ENCODE data around the gene CMKLR1.

GRCh38 chr12:108379823-108380222, 40.7 kb upstream of the CMKLR1 start:
- no peak for TF ChIP-seq RAD21 (IDR thresholded peaks at IDR 0.05)
- TF ChIP-seq CTCF (IDR thresholded peaks at IDR 0.05; ENCODE audit: low read depth, low read length, missing input control) = no peak
- TF ChIP-seq MAX (IDR thresholded peaks at IDR 0.05) = no peak
- no peak for TF ChIP-seq JUND (IDR thresholded peaks at IDR 0.05)
- no peak for TF ChIP-seq GABPA (IDR thresholded peaks at IDR 0.05 in 1 of 2, conservative IDR thresholded peaks at IDR 0.05 in 1 of 2)
- no peak for TF ChIP-seq NR2F2 (IDR thresholded peaks at IDR 0.05)
- TF ChIP-seq SP1 (IDR thresholded peaks at IDR 0.05) = no peak

All from liver (tissue), 3 donors.